GM12864 (cell line): ENCODE measurements around the gene RCN1.
"Not testable (repeated sequence)": the region's sequence is repeated elsewhere in the genome, so short reads cannot be mapped to it uniquely, and the experiment has no call there.

Experiments
- DNase-seq: peaks from one replicate; pipeline ENCODE4 v3.0.0-alpha.2; 2011; ENCODE audit warnings: low read depth
- H3K4me3 ChIP-seq: 2 replicates; pipeline ENCODE4 v1.5.1; 2011; ENCODE audit warnings: mild to moderate bottlenecking, low read depth, low read length, control low read depth
- TF ChIP-seq, protein P1 (sequence below): IDR thresholded peaks from 2 replicates; pipeline ENCODE4 v1.5.1; 2011; ENCODE audit warnings: low read depth, mild to moderate bottlenecking, moderate library complexity, low read length, control low read depth, inconsistent platforms; ENCODE audit errors: missing control alignments

Gene RCN1

DNA sequence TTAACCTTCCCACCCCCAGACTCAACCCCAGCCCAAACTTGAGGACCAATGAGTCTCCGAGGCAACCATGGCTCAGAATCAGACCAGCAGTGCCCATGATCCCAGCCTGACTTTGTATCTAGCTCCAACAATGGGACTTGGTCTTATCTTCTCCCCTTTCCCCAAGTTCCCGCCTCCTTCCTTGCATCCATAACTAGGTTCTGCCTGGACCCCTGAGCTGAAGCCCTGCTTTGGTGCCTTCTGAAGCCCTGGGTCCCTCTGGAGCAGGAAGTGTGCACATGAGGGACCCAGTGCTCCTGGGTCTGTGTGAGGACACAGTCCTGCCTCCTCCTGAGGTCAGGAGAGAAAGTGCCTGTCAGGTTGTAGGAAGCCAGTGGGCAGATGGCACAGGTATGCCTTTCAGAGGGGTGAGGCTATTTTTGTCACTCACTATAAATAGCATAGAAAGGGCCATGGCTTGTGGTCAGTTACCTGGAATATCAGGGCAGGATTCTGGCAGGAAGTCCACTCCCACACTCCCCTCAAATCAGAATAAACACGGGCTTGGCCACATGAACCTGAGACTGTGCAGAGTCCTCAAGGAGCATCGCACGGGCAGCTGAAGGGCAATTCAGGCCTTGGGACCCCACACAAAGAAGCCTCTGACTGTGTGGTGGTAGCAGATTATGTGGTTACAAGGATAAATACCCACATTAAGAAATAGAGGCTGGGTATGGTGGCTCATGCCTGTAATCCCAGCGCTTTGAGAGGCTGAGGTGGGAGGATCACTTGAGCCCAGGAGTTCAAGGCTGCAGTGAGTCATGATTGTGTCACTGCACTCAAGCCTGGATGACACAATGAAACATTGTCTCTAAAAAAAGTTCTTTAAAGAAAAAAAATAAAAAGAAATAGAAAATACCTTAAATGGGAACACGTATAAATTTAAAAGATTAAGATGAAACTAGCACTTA, 27.4 kb downstream of the RCN1 start:
- no peak overlapping the region for H3K4me3 ChIP-seq
- no peak for DNase-seq
- TF ChIP-seq, protein P1, sequence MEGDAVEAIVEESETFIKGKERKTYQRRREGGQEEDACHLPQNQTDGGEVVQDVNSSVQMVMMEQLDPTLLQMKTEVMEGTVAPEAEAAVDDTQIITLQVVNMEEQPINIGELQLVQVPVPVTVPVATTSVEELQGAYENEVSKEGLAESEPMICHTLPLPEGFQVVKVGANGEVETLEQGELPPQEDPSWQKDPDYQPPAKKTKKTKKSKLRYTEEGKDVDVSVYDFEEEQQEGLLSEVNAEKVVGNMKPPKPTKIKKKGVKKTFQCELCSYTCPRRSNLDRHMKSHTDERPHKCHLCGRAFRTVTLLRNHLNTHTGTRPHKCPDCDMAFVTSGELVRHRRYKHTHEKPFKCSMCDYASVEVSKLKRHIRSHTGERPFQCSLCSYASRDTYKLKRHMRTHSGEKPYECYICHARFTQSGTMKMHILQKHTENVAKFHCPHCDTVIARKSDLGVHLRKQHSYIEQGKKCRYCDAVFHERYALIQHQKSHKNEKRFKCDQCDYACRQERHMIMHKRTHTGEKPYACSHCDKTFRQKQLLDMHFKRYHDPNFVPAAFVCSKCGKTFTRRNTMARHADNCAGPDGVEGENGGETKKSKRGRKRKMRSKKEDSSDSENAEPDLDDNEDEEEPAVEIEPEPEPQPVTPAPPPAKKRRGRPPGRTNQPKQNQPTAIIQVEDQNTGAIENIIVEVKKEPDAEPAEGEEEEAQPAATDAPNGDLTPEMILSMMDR, result no peak

DNA sequence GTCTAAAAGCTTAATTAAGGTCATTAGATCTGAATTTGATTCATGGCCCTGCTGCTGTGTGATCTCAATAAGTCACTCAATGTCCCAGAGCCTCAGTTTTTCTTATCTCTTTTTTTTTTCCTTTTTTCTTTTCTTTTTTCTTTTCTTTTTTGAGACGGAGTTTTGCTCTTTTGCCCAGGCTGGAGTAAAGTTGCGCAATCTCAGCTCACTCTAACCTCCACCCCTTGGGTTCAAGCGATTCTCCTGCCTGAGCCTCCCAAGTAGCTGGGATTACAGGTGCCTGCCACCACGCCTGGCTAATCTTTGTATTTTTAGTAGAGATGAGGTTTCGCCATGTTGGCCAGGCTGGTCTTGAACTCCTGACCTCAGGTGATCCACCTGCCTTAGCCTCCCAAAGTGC, 28.3 kb downstream of the RCN1 start:
- not testable (repeated sequence) for DNase-seq, H3K4me3 ChIP-seq

DNA sequence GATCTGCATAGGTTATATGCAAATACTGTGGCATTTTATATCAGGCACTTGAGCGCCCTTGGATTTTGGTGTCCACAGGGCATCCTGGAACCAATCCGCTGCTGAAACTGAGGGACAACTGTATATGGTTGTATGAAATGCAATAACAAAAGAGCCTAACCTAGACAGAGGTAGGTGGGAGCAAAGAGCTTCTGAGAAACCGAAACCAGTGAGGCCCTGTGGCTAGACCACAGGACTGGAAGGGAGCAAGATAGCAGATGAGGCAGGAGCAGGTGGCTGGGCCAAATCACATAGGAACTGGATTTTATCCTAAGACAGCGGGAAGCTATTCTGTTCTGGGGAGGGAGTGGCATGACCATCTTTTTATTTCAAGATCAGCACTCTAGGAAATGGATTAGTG, 30.1 kb downstream of the RCN1 start:
- no peak overlapping the region for H3K4me3 ChIP-seq
- DNase-seq, result no peak
- TF ChIP-seq, protein P1, result no peak

DNA sequence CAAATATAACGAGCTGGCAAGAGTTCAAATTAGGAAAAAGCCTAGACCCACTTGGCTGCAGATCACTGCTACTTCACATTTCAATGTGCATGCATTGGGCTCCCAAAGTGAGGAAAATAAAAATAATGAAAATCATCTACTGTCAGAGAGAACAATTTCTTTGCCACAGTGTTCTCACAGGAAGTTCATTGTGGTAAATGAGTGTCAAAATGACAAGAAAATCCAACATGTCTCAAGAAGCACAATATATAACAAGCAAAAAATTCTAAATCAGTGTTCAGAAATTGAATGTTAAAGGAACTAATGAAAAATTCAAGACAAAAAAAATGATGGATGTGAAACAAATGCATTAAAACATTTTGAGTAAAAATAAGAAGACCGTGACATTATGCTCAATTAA, 31.3 kb downstream of the RCN1 start:
- TF ChIP-seq, protein P1, result no peak
- H3K4me3 ChIP-seq, result no peak overlapping the region

DNA sequence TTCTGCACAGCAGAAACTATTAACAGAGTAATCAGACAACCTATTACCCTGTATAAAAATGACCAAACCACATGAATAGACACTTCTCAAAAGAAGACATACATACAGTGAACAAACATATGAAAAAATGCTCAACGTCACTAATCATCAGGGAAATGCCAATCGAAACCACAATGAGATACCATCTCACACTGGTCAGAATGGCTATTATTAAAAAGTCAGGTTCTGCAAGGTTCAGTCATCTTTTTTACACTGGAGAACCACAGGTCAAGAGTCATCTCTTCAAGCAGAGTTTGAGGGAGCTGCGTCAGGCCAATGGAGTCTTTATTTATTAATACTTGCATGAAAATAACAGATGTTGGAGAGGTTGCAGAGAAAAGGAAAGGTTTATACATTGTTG, 40.4 kb downstream of the RCN1 start:
- H3K4me3 ChIP-seq, result no peak overlapping the region

More for the DNA sequence above, 31.3 kb downstream of the RCN1 start:
- no peak for DNase-seq

DNA sequence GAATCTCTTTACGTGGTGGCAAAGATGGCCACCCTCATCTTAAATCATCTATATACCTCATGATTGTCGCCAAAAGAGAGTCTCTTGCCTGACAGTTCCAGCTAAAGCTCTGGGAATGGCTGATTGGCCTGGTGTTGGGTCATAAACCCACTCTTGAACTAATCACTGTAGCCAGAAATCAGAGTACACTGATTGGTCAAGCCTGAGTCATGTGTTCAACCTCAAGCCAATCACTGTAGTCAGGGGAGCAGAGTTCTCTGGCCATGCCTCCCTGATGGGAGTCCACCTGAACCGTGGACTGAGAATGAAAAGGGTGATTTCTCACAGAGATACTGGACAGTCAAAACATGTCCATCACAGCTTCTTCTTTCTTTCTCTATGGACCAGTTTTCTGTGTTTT, 45.8 kb downstream of the RCN1 start:
- TF ChIP-seq, protein P1, result no peak
- no peak overlapping the region for H3K4me3 ChIP-seq
- no peak for DNase-seq

More for the DNA sequence above, 40.4 kb downstream of the RCN1 start:
- TF ChIP-seq, protein P1, result no peak
- no peak for DNase-seq

DNA sequence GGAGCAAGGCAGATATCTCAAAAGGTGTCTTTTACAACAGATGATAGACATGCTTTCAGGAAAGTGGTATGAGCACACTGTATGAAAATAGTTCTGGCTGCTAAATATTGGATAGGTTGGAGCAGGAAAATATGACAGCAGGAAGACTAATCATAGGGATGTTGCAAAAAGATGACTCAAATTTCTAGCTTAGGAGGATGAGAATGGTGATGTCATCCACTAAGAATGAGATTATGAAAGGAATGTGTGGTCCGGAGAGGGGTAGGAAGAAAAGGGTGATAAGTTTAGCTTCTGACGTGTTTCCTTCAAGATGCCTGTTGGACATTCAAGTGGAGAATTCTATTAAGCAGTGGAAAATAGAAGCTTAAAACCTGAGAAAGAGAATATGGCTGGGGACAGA, 46.4 kb downstream of the RCN1 start:
- DNase-seq, result no peak
- TF ChIP-seq, protein P1, result no peak
- no peak overlapping the region for H3K4me3 ChIP-seq
